Osteocyte (in vitro differentiated cells): ENCODE results near the gene DHH. TPM values are rescaled to one million over a fixed set of nuclear protein-coding genes. Genes with fewer than 3 reads are reported as not detected.

ENCODE experiments used
- DNase-seq: peaks from one replicate; pipeline ENCODE4 v3.0.0; 2021; ENCODE audit warnings: mixed read lengths; ENCODE audit not compliant: unreplicated experiment; ENCODE audit errors: extremely low spot score
- H3K27ac Mint-ChIP-seq: one replicate; pipeline ENCODE4 v1.8.0; 2021; ENCODE audit warnings: mild to moderate bottlenecking, mixed read lengths; ENCODE audit not compliant: unreplicated experiment
- H3K27me3 Mint-ChIP-seq: one replicate; pipeline ENCODE4 v1.8.0; 2021; ENCODE audit warnings: mixed read lengths; ENCODE audit not compliant: unreplicated experiment
- H3K36me3 Mint-ChIP-seq: one replicate; pipeline ENCODE4 v1.8.0; 2021; ENCODE audit warnings: mixed read lengths; ENCODE audit not compliant: unreplicated experiment
- H3K4me1 Mint-ChIP-seq: one replicate; pipeline ENCODE4 v1.8.0; 2021; ENCODE audit warnings: mixed read lengths; ENCODE audit not compliant: unreplicated experiment
- H3K4me3 Mint-ChIP-seq: one replicate; pipeline ENCODE4 v1.8.0; 2021; ENCODE audit warnings: mild to moderate bottlenecking, moderate library complexity, mixed read lengths; ENCODE audit not compliant: unreplicated experiment
- H3K9me3 Mint-ChIP-seq: one replicate; pipeline ENCODE4 v1.8.0; 2021; ENCODE audit warnings: mixed read lengths; ENCODE audit not compliant: unreplicated experiment
- total RNA-seq: library from RNA; stranded (reverse); gene quantifications from 2 replicates; pipeline ENCODE4 v1.2.1, GENCODE V29; 2021
- TF ChIP-seq, protein P1 (sequence below): fragments of 200-600 bp; sonication (generic); IDR thresholded peaks from 2 replicates; pipeline ENCODE4 v1.5.0; 2021; ENCODE audit warnings: antibody characterized with exemption, mild to moderate bottlenecking, moderate library complexity

The DHH gene
- total RNA-seq, 1 donor from 2014 or later = 0.13 TPM

- Mint-ChIP-seq H3K27ac (peak overlapping the region; percentile 96), H3K4me1 (peaks cover 24% of the 10 kb centered on the region), H3K27me3 (no peaks in the 10 kb centered on the region), H3K4me3 (peak overlapping the region; percentile 93), H3K36me3 (no peaks in the 10 kb centered on the region), H3K9me3 (no peaks in the 10 kb centered on the region)
- no peak for DNase-seq
- TF ChIP-seq, protein P1, sequence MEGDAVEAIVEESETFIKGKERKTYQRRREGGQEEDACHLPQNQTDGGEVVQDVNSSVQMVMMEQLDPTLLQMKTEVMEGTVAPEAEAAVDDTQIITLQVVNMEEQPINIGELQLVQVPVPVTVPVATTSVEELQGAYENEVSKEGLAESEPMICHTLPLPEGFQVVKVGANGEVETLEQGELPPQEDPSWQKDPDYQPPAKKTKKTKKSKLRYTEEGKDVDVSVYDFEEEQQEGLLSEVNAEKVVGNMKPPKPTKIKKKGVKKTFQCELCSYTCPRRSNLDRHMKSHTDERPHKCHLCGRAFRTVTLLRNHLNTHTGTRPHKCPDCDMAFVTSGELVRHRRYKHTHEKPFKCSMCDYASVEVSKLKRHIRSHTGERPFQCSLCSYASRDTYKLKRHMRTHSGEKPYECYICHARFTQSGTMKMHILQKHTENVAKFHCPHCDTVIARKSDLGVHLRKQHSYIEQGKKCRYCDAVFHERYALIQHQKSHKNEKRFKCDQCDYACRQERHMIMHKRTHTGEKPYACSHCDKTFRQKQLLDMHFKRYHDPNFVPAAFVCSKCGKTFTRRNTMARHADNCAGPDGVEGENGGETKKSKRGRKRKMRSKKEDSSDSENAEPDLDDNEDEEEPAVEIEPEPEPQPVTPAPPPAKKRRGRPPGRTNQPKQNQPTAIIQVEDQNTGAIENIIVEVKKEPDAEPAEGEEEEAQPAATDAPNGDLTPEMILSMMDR = no peak
Measured at GRCh38 chr12:49111206-49111605, 16.6 kb upstream of the DHH start.

GRCh38 chr12:49110464-49111155, 16.0 kb upstream of the DHH start, which contains the start of gene LMBR1L:
Gene LMBR1L, minus strand, starts transcription at chr12:49110847. Its CDS starts 292 bp downstream, at chr12:49110555.
- TF ChIP-seq, protein P1 = peak; percentile 54
- H3K27ac Mint-ChIP-seq = peak within 1 kb of the TSS; percentile 96
- H3K27me3 Mint-ChIP-seq = no peaks in the 10 kb centered on the region
- no peaks in the 10 kb centered on the region for H3K36me3 Mint-ChIP-seq
- H3K4me3 Mint-ChIP-seq = peak within 1 kb of the TSS; percentile 93
- H3K4me1 Mint-ChIP-seq = peaks cover 24% of the 10 kb centered on the region
- no peaks in the 10 kb centered on the region for H3K9me3 Mint-ChIP-seq
- peak; percentile 97 for DNase-seq

- H3K4me3 Mint-ChIP-seq = peak overlapping the region; percentile 93
- DNase-seq = no peak
- TF ChIP-seq, protein P1 = no peak
- no peaks in the 10 kb centered on the region for H3K9me3 Mint-ChIP-seq
- peak overlapping the region; percentile 96 for H3K27ac Mint-ChIP-seq
- peaks cover 24% of the 10 kb centered on the region for H3K4me1 Mint-ChIP-seq
- H3K27me3 Mint-ChIP-seq = no peaks in the 10 kb centered on the region
- H3K36me3 Mint-ChIP-seq = peaks cover 2% of the 10 kb centered on the region
Measured at GRCh38 chr12:49109641-49110463, 15.3 kb upstream of the DHH start.

- Mint-ChIP-seq H3K9me3 (no peaks in the 10 kb centered on the region), H3K4me1 (peaks cover 24% of the 10 kb centered on the region), H3K27ac (peak overlapping the region; percentile 96), H3K36me3 (peaks cover 5% of the 10 kb centered on the region), H3K4me3 (peak overlapping the region; percentile 93), H3K27me3 (no peaks in the 10 kb centered on the region)
- TF ChIP-seq, protein P1 = no peak
- DNase-seq = no peak
Measured at GRCh38 chr12:49108958-49109404, 14.4 kb upstream of the DHH start.
